NCI-H446 (cell line): Measurements from ENCODE around the gene PPP2R5B.

Source experiments
- DNase-seq, 2 experiments: peaks; one replicate each; lab custom pipeline; 2025; lab: John Stamatoyannopoulos, UW

The PPP2R5B gene

DNA sequence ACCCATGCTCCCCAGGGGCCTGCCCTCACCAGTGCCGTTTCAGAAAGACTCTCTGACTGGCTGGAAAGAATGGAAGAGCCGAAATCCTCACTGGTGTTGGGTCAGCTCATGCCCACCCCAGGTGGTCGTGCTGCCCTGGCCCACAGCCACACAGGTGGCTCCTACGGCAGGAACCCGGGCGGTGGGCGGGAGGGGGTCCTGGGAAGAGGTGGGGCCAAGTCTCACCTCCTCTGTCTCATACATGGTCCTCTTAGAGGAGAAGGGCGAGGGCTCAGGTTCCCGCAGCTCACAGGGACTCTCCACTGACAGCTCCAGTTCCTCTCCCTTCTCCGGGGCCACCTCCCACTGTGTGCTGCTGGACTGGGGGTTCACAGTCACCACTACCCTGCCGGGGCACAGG lies 15.7 kb upstream of the PPP2R5B start:
- no peak for DNase-seq

DNA sequence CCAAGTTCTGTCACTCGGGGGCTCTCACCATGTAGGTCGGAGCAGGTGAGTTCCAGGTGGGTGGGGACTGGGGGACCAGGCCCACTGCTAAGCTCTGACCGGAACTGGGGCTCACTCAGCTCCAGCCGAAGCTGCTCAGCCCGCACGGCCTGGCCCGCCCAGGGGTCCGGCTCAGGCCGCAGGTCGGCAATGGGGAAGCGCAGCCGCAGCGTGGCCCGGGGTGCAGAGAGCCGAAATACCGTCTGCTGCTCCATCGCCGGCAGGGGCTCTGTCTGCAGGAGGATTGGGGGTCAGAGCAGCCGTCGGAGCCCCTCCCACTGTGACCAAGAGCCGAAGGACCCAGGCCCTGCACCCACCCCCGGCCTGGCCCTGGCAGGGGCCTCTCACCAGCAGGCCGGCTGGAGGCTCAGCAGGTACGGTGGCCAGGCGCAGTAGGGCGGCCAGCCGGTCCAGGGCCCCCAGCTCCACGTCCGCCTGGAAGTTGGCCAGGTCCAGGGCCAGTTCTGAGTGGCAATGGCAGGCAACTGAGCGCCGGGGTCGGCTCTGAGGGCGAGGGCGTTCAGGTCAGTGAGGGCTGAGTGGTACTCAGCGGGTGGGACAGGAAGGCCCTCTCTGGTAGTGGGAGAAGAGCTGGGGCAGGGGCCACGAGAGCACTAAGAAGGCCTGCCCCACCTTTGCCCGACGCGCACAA lies 14.7 kb upstream of the PPP2R5B start:
- no peak for DNase-seq

DNA sequence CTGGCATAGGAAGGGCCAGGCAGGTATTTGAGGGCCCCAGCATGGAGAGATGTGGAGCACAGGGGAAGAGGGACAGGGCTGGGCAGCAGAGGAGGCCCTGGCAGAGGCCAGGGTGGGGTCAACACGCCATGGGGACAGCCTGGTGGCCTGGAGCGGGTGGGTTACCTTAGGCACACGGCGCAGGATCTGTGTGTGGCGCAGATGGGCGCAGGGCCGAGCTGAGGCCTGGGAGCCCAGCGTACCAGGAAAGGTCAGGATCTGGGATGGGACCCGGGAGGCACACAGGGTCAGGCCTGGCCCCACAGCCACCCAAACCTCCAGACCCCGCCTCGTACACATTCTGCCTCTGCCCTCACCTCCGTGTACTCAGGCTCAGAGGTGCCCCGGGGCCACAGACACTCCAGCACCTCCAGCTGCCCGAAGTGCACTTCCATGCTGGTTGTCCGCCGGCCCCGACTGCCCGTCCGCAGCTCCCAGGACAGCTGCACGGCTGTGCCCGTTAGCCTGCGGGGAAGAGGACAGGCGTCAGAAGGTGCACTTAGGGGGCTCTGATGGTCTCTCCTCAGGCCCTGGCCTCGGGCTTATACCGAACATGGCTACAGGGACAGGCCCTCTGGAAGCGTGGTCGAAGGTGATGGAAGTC lies 13.9 kb upstream of the PPP2R5B start:
- no peak for DNase-seq

DNA sequence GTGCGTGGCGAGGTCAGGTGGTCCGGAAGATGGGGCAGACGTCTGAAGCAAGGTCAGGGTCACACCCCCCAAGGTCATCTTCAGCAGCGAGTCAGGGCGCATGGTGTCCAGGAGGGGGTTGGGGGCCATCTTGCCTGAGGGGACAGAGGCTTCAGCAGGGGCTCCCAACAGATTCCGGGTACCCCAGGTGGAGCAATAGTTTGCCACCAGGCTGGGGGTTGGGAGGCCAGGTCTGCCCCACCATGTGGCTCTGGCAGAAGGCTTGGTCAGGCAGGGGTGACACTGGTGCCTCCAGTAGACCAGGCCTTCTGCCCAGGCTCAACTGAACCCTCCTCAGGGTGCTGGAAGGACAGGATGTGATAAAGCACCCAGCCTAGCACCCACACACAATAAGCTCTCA lies 13.3 kb upstream of the PPP2R5B start:
- no peak for DNase-seq

DNA sequence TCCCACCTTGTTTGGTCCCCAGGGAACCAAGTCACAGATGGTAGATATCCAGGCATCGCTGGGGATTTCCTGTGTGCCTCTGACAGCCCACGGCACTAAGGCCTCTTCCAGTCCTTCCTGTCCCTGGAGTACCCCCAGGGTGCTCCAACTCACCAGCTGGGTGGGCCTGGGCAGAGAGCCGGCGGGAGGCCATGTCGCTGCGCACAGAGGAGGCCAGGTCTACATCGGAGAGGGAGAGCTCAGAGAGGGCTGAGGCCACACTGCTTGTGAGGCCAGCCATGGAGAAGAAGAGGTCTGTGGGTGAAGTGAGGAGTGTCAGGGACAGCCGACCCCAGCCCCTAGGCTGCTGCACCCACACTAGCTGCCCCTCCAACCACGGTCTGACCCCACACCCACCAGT lies 12.8 kb upstream of the PPP2R5B start:
- no peak for DNase-seq

DNA sequence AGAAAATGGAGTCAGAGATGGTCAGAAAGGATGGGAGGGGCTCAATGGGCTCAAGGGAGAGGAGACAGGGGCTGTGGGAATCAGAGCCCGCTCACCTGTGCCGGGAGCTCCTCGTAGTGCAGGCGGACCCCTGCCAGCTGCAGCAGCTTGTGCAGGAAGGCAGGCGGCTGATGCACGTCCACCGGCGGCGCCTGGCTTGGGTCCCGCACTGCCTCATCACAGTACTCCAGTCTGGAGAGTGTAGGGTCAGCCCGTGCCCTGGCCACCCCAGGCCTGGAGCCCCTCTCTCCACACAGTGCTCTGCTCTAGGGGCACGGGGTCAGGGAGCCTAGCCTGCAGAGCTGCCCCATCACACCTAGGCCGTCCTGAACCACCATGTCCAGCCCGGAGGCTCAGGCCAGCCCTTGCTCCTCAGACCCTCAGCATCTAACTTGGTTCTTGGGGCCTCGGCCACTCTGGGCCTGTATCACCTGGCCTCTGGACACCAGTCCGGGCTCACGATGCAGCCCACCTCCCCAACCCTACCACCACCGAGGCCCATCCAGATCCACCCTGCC lies 11.2 kb upstream of the PPP2R5B start:
- no peak for DNase-seq

DNA sequence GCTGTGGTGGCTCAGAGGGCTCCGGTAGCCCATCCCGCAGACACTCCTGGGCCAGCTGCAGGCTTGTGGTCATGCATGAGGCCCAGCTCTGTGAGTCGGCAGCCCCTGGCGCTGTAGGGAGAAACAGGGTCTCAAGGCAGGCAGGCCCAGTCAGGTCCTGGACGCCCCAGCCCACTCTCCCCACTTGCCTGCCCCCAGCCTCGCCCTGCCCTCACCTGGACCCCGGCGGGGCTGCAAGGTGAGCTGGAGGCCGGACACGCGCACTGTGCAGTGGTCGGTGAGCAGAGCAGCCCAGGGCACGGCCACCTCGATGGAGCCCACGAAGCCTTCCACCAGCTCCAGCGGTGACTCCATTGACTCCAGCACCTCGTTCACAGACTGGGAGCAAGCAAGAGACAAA lies 10.4 kb upstream of the PPP2R5B start:
- DNase-seq, result no peak

DNA sequence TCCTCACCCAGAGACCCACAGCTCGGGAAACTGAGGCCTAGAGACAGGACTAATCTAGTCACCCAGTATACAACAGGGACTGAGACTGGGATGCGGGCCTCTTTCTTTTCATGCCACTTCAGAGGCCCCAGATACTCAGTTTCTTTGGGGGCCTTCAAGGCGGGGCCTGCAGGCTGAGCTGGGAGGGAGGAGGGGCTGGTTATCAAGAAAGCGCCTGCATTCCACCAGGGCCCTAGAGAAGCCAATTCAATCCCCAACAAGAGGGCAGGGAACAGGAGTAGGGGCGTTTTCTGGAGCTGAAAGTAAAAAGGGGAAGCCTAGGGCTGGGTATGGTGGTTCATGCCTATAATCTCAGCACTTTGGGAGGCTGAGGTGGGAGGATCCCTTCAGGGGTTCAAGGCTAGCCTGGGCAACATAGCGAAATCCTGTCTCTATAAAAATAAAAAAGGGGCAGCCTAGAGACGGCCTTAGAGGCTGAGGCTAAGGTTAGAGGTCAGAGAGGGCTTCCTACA lies 9.1 kb upstream of the PPP2R5B start:
- DNase-seq, result no peak

DNA sequence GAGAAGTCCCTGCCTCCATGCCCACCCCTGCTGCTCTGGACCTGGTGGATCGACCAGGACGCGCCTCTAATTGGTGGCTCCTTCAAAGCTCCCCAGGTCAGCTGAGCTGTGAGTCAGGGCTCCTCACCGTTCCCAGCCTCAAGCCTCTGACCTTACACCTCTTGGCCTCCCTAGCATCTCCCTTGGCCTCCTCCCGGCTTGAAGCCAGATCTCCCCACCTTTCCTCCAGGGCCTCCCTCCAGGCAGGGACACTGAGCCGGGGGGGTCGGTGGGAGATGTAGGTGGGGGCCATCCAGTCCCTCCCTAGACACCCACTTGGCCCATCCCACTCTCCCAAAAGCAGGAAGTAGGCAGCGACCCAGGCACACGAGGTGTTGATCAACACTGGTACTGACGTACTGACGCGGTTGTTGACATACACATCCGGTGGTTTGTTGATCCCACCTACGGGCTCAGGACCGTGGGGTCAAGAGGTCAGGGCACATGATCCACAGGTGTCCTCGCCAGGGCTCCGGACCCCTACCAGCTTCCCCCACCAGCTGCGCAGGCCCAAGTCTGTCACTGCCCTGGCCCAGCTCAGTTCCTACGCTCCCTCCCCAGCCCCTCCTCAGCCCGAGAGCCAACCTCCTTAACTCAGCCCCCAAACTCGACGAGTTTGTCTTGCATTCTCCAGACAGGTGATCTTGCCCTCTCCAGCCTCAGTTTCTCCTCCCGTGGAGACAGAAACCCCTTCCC lies 8.3 kb upstream of the PPP2R5B start:
- no peak for DNase-seq

DNA sequence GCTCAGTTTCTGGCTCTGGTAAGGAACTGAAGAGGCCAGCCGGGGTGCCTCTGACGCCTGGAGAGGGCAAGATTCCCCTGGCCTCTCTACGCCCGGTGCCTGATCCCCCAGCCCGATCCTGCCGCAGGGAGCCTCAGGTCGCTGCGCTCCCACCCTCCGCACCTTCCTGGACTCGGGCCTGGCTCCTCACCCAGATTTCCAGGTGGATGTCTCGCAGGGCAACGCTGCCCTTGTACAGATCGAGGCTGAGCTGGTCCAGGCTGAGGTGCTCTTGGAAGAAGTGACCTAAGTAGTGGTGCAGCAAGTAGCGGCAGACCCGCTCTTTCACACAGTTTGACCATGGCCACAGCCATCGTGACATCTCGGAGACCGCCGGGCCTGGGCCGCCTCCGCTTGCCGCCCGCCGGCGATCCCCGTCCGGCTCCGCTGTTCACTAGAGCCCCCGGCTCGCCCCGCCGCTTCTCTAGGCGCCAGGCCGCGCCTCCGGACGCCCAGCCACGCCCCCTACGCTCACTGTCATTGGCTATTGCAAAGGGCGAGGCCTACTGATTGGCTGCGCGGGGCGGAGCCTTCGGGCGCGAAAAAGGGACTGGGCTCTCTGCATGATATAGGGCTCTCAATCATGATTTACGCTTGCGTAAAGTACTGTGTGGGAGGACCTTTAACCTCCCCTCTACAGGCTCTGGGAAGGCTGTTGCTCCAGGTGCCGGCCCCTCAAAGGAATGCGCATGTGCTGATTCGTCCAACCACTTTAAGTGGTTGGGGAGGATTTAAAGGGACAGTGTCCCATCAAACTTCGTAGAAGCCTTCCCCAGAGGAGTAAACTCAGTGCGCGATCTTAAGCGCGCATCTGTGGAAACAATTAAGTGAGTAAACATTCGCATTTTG lies 7.5 kb upstream of the PPP2R5B start, which contains the start of gene ATG2A:
ATG2A (minus strand) TSS at position 435 of the 888 bp plus-strand sequence; CDS start at position 361, 74 bp downstream.
- peak; percentile 97 to 99 for DNase-seq

DNA sequence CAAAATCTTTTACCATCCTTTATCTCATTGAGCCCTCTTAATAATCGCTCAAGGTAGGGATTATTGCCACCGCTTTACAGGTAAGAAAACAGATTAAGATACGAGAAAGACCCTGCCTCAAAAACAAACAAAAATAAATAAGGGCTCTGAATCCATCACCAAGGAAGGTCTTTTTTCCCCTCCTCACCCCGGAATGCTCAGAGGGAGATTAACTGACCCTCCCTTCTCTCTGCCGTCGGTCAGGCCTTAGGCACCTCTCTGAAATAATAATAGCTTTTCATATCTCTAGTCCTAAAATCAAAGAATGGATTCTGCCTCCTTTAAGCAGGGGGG lies 6.9 kb upstream of the PPP2R5B start:
- DNase-seq, result no peak

DNA sequence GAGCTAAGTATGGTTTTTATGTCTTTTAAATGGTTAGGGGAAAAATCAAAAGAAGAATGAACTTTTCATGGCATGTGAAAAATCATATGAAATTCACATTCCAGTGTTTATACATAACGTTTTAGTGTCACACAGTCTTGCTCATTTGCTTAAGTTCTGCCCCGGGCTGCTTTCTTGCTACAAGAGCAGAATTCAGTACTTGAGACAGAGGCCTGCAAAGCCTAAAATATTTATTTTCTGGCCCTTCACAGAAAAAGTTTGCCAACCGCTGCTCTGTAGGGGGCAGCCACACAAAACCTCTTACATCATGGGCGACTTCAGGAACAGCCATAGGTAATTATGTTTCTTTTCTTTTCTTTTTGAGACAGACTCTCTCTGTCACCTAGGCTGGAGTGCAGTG lies 6.5 kb upstream of the PPP2R5B start:
- DNase-seq, result peak in 1 of 2 experiments; percentile 30

DNA sequence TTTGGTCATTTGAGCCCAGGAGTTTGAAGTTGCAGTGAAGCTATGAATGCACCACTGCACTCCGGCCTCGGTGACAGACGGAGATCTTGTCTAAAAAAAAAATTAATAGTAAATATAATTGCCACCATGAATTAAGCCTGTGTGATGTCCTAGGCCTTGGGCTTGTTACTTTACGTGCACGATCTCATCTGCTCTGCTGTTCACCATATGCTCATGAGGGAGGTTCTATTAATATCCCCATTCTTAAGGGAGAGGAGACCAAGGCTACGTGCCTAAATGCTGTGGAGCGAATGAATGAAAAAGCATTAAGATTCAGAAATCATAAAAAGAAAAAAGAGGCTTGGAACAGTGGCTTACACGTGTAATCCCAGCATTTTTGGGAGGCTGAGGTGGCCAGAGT lies 4.9 kb upstream of the PPP2R5B start:
- no peak for DNase-seq

DNA sequence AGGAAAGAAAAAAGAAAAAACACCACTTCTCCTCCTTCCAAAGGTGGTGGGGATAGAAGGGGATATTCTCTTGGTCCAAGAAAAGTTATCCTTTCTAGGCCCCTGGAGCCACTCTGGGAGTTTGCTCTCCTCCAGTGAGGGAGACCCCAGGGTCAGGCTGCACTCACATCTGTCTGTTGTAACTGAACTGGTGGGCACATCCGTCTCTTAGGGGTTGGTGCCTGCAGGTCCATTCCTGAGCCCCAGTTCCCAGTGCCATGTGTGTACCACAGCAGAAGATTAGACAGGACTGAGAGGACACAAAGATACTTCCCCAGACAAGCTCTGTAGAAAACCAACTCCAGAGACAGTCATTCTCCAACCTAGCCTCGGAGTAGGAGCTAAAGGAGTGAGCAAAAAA lies 4.4 kb upstream of the PPP2R5B start:
- no peak for DNase-seq

DNA sequence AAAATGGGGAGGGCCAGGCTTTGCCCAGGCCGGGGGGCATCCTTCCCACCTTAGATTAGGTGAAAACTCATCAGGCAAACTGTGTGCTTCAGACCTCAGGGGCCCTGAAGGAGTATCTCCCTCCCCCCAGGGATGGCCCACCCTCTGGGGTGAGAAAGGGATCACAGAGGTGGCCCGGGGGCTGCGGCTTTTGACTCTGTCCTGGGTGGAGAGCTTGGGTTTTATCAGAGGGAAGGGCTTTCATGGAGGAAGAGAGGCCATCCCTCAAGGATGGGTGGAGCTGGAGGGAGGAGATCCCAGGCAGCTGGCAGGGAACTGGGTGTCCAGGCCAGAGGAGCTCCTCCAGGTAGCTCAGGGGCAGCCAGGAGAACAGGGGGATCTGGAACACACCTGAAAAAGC lies 3.1 kb upstream of the PPP2R5B start:
- DNase-seq, result no peak

DNA sequence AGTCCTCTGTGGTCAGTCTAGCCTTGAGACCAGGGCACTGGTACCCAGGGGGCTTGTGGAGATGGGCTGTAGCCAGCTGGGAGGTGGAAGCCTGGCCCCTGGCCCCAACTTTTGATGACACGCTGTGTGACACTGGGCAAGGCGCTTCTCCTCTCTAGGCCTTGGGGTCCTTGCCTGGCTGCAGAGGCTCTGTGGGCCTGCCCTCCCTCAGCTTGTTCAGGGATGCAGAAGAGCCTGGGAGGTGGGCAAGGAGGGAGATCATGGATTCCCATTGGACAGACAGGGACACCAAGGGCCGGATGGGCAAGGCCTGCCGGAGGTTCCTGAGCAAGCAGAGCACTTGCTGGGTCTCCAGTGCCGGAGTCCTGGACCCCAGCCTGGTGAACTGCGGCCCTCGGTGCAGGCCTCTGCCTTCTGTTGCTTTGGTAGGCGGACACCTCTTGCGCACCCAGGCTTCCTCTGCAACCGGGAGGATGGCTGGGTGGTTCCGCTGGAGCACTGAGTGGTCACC lies 1.3 kb upstream of the PPP2R5B start:
- DNase-seq, result no peak

DNA sequence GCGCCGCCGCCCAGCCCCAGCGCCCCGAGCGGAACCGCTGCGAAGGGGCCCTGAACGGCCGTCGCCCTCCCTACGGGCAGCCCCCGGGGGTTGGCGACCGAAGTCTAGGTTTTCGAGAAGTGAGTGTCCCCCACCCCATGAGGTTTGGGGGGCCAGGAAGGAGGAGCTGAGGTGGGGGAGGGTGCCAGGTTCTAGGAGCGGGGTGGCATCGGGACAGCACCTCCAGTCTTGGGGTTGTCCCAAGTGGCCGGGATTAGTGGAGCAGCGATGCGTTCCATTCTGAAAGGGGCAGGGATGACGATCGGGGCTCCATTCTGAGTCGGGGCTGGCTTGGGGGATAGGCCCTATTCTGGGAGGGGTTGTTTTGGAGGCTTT lies 408 bp downstream of the PPP2R5B start:
- DNase-seq, result no peak

DNA sequence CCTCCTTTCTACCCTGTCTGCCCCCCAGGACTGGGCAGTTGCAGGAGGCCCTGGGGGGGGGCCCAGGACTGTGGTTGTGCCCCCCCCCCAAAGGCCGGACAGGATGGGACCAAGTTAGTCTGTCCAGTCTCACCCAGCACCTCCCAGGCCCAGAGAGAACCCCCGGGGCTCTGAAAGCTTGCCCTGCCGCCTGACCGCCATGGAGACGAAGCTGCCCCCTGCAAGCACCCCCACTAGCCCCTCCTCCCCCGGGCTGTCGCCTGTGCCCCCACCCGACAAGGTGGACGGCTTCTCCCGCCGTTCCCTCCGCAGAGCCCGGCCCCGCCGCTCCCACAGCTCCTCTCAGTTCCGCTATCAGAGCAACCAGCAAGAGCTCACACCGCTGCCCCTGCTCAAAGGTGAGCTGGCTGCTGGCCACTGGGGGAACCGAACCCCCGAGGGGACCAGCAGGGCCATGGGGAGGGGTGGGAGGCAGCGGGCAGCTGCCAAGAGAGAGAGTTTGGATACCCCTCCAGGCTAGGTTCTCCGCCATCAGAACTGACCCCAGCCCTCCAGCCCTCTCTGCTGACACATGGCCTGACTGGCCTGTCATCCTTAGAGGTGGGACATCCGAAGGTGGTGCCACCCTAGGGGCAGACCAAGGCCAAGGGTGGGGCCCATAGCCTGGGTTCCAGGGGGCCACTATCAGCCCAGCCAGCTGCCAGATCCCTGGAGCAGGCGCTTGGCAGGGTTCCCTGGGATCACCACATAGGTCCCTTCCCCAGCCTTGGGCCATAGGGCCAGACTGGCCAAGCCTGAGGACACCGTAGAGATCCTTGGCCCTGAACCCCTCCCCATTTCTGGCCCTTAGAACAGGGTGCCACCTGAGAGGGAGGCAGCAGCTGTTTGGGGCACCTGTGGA lies 1.3 kb downstream of the PPP2R5B start:
- no peak for DNase-seq

DNA sequence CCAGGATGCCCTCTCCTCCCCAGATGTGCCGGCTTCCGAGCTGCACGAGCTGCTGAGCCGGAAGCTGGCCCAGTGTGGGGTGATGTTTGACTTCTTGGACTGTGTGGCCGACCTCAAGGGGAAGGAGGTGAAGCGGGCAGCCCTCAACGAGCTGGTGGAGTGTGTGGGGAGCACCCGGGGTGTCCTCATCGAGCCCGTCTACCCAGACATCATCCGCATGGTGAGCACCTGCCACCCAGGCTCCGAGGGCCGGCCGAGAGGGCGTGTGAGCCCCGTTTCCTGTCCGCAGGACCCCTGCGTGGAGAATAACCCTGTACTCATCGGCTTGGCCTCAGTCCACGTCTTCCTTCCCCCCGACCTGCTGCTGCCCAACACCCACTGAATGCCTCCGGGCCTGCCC lies 2.2 kb downstream of the PPP2R5B start:
- DNase-seq, result no peak

DNA sequence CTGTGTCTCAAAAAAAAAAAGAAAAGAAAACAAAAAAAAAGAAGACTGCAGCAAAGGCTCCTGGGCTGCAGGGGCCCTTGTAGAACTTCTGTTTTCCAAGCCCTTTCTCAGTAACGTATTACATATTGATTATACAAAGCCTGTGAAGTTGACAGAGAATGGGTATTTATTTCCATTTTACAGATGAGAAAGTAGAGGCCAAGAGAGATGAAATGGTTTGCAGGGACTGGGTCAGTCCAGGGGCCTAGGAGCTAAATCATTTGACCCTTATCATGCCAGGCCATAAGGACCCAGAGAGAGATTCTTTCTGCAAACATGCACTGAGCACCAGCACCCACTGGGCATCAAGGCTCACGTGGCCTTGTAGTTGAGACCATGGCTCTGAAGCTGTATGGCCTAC lies 4.5 kb downstream of the PPP2R5B start:
- DNase-seq, result no peak

DNA sequence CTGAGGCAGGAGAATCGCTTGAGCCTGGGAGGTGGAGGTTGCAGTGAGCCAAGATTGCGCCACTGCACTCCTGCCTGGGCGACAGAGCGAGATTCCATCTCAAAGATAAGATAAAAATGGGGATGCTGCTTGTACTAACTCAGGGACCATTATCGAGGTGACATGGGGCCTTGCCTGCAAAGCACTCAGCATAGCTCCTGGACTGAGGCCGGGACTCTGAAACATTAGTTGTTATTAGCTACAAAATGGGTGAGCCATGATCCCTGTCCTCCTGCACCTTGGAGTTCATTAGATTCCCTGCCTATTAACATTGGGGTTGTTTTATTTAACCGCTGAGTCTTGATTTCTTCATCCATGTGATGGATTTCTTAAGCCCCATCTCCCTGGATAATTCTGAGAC lies 5.1 kb downstream of the PPP2R5B start:
- no peak for DNase-seq
